HG03469 (cell line): ENCODE results near the gene C19orf33.
A peak's percentile ranks its signal among the peaks of the same experiment; 100 is the strongest.
"Not testable (repeated sequence)": the region's sequence is repeated elsewhere in the genome, so short reads cannot be mapped to it uniquely, and the experiment has no call there.

Experiments used
- ATAC-seq: cut with Tn5 transposase; IDR thresholded peaks from one replicate; pipeline ENCODE4 v1.9.1; 2021; ENCODE audit warnings: mild to moderate bottlenecking, moderate library complexity, moderate number of reproducible peaks; ENCODE audit not compliant: unreplicated experiment

C19orf33 gene

DNA sequence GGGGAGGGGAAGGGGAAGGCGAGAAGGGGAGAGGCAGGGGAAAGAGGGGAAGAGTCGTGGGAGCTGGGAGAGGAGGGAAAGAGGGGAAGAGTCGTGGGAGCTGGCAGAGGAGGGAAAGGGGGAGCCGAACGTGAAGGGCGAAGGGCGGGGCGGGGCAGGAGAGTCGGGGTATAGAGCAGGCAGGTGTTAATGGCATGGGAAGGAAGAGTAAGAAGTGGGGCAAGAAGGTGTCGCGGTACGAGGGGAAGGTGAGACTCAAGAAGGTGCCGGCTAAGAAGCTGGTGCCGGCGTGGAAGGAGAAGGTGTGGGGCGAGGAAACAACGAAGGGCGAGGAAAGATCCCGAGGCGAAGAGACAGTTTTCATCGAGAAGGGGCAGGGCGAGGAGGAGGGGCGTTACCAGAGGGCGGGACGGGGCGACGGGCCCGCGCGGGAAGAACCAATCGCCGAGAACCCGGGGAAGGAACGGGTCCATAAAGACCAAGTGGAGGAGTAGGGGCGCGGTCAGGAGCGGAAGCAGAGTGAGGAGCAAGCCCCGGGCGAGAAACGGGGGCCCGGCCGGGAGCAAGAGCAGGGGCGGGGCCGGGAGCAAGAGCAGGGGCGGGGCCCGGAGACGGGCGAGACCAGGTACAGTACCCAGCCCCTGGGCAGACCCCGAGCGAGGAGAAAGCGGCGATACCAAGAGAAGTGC is 32.0 kb downstream of the C19orf33 start:
- ATAC-seq = peak; percentile 29

DNA sequence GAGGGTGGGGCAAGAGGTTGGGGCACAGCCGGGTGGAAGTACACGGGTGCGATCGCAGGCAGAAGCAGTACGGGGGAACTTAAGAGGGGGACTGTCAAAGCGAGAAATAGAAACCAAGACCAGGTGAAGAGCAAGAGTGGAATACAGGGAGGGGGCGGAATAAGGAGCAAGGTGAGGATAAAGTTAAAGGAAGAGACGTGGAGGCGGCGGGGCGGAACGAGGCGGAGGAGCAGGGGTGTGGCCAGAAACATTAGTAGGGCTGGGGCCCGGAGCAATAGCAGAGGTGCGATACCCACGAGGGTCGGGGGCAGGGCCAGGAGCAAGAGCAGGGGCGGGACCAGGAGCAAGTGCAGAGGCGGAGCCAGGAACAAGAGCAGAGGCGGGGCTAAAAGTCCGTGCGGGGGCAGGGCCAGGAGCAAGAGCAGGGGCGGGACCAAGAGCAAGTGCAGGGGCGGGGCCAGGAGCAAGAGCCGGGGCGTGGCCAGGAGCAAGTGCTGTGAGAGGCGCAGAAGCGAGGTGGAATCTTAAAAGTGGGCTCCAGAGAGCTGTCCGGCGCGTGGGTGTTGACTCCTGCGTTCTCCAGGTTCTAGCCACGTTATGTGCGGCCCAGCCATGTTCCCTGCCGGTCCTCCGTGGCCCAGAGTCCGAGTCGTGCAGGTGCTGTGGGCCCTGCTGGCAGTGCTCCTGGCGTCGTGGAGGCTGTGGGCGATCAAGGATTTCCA is 32.7 kb downstream of the C19orf33 start:
- no peak for ATAC-seq

DNA sequence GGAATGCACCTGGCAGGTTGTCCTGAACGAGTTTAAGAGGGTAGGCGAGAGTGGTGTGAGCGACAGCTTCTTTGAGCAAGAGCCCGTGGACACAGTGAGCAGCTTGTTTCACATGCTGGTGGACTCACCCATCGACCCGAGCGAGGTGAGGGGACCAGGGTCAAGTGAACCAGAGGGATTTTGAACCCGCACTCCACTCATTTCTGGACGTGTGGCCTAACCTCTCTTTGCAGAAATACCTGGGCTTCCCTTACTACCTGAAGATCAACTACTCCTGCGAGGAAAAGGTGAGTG is 33.3 kb downstream of the C19orf33 start:
- ATAC-seq = no peak

DNA sequence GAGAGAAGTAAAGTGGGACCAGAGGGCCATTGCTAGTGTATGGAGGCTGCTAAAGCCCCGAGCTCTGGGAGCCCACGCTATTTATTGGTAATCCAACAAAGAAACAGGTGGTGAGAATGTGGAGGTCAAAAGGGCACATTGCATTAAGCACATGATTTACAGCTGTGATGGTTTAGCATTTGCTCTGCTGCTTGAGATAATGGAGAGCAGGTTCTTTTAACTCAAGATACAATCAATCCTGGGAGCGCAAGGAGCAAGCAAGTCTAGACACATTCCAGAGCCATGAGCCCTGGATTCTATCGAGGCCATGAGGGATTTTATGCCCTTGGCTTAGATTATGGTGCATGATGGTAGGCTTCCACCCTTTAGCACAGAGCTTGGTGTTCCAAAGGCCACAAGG is 35.0 kb downstream of the C19orf33 start:
- ATAC-seq = not testable (repeated sequence)

DNA sequence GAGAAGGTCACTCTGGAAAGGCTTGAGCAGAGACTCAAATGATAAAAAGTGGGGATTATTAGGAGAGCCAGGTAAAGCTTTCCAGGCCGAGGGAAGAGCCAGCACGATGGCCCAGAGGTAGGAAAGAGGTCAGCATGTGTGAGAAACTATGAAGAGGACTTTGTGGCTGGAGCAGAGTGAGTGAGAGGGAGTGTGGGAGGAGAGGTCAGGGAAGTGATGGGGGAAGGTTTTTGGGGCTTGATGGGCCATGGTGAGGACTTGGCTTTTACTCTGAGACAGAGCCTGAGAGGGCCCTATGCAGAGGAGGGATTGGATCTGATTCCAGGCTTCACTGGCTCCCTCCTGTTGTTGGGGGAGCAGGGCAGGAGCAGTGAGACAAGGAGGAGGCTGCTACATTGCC is 36.9 kb downstream of the C19orf33 start:
- ATAC-seq = no peak

DNA sequence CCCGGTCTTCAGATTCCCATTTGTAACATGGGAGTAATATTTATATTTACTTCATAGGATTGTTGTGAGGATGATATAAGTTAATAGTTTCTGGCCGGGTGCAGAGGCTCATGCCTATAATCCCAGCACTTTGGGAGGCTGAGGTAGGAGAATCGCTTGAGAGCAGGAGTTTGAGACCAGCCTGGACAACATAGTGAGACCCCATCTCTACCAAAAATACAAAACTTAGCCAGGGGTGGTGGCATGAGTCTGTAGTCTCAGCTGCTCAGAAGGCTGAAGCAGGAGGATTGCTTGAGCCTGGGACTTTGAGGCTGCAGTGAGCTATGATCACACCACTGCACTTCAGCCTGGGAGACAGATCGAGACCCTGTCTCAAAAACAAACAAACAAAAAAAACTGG is 42.8 kb downstream of the C19orf33 start:
- ATAC-seq = no peak

DNA sequence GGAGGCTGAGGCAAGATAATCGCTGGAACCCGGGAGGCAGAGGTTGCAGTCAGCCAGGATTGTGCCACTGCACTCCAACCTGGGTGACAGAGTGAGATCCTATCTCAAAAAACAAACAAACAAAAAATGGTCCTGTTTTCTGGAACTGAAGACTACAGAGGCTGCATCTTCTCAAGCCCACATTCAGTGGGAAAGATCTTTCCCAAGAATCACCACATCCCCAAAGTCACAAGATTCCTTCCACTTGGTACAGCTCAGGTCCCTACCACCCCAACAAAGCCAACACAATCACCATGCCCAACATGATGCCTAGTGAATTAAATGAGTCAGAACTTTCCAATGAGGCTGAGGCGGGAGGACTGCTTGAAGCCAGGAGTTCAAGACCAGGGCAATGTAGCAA is 46.8 kb downstream of the C19orf33 start:
- ATAC-seq = no peak

DNA sequence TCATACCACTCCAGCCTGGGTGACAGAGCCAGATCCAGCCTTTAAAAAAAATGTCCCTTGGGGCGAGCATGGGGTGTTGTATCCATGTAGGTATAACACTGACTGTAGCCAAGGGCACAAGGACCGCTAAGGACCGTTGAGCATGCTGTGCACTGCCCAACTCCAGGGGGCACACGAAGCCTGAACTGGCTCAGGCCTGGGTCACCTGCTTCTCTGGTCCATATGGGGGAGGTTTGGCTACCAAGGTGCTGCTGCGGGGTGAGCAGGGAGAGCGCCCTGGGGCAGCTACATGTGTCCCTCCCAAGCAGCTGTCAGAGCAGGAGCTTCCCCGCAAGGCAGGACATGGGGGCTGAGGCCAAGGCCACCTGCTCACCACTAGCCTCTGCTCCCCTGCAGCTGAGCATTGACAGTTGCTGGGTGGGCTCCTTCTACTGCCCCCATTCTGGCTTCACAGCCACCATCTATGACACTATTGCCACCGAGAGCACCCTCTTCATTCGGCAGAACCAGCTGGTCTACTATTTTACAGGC is 47.9 kb downstream of the C19orf33 start:
- no peak for ATAC-seq

DNA sequence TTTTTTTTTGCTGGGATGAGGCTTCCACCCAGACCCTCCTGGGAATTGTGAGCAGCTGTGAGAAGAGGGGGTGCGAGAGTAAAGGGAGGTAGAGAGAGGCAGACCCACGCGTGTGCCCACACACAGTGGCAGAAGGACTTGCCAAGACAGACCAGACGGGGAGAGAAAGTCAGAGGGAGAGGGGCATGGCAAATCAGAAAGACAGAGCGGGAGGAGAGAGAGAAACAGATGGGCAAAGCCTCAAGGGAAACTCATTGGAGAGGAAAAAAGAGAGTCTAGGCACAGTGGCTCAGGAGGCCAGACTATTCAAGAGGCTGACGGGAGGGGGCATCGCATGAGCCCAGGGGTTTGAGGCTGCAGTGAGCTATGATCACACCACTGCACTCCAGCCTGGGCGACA is 48.6 kb downstream of the C19orf33 start:
- no peak for ATAC-seq
